SKM-1 treated with dmso at 0.1 percent for 144 hours (cell line): Measurements from ENCODE around the gene ST13.
"Not testable (repeated sequence)": the region's sequence is repeated elsewhere in the genome, so short reads cannot be mapped to it uniquely, and the experiment has no call there.

Source experiments
- DNase-seq: peaks from one replicate; lab custom pipeline; 2025; ENCODE audit not compliant: unreplicated experiment; lab: John Stamatoyannopoulos, UW

The ST13 gene

GRCh38 chr22:40856513-40857308 lies at the start of gene ST13, which contains the start of gene XPNPEP3:
TSS of gene ST13 (minus strand) at chr22:40856639. CDS start at chr22:40856540, 99 bp downstream.
TSS of gene XPNPEP3 (plus strand) at chr22:40857148. CDS start at chr22:40857182, 34 bp downstream.
- DNase-seq = peak; percentile 92

GRCh38 chr22:40904101-40904500 lies 47.7 kb upstream of the ST13 start:
- no peak for DNase-seq

GRCh38 chr22:40898850-40899357 lies 42.5 kb upstream of the ST13 start:
- DNase-seq = peak; percentile 61

GRCh38 chr22:40894417-40894816 lies 38.0 kb upstream of the ST13 start:
- no peak for DNase-seq

GRCh38 chr22:40890881-40891280 lies 34.4 kb upstream of the ST13 start:
- DNase-seq = no peak

- no peak for DNase-seq
Observed at GRCh38 chr22:40889116-40889515, 32.7 kb upstream of the ST13 start.

- DNase-seq = no peak
Observed at GRCh38 chr22:40878922-40879321, 22.5 kb upstream of the ST13 start.

- no peak for DNase-seq
Observed at GRCh38 chr22:40877488-40877887, 21.0 kb upstream of the ST13 start.

GRCh38 chr22:40876907-40877306 lies 20.5 kb upstream of the ST13 start:
- no peak for DNase-seq

GRCh38 chr22:40875111-40875510 lies 18.7 kb upstream of the ST13 start:
- no peak for DNase-seq

GRCh38 chr22:40874016-40874415 lies 17.6 kb upstream of the ST13 start:
- DNase-seq = no peak

GRCh38 chr22:40868379-40868778 lies 11.9 kb upstream of the ST13 start:
- not testable (repeated sequence) for DNase-seq

GRCh38 chr22:40867109-40867508 lies 10.7 kb upstream of the ST13 start:
- no peak for DNase-seq

- DNase-seq = no peak
Observed at GRCh38 chr22:40862537-40862936, 6.1 kb upstream of the ST13 start.

GRCh38 chr22:40862013-40862412 lies 5.6 kb upstream of the ST13 start, which contains the start of gene DNAJB7:
TSS of gene DNAJB7 (minus strand) at chr22:40862113. CDS start at chr22:40861994, 119 bp downstream.
- DNase-seq = no peak

- no peak for DNase-seq
Observed at GRCh38 chr22:40857309-40857855, 943 bp upstream of the ST13 start.

GRCh38 chr22:40855979-40856512 lies 393 bp downstream of the ST13 start:
- no peak for DNase-seq

- DNase-seq = no peak
Observed at GRCh38 chr22:40855071-40855978, 1.1 kb downstream of the ST13 start.

GRCh38 chr22:40853961-40854360 lies 2.5 kb downstream of the ST13 start:
- DNase-seq = no peak

GRCh38 chr22:40853333-40853732 lies 3.1 kb downstream of the ST13 start:
- DNase-seq = no peak

GRCh38 chr22:40845816-40846215 lies 10.6 kb downstream of the ST13 start:
- not testable (repeated sequence) for DNase-seq
